ENCODE data around the gene COL15A1.

Gene COL15A1

DNA sequence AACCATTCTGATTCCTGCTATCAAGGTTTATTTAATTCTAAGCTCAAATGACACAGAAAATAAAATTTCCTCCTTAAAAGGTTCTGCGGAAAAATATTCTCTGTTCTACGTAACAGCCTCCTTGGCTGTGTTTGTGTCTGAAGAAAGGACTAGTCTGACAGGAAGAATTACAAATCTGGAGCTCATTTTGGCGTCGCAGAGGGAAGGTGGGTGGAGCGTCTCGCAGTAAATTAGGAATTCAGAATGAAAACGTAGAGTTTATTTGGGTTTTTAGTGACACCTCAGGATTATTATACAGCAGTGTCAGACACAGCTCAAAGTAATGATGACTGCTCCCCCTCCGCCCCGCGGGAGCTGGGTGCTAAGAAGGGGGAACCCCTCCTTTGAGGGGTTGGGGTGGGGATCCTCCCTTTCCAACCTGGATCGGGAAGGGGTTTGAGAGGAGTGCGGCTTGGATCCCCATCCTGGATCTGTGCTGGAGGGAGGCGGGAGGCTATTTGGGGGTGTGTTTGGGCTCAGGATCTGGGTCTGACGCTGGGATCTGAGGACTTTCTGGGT lies 160.3 kb downstream of the COL15A1 start:
- peak overlapping the region; percentile 50 for H3K4me3 ChIP-seq (replicated peaks; ENCODE audit: low read depth, low read length)
- TF ChIP-seq, protein P1, sequence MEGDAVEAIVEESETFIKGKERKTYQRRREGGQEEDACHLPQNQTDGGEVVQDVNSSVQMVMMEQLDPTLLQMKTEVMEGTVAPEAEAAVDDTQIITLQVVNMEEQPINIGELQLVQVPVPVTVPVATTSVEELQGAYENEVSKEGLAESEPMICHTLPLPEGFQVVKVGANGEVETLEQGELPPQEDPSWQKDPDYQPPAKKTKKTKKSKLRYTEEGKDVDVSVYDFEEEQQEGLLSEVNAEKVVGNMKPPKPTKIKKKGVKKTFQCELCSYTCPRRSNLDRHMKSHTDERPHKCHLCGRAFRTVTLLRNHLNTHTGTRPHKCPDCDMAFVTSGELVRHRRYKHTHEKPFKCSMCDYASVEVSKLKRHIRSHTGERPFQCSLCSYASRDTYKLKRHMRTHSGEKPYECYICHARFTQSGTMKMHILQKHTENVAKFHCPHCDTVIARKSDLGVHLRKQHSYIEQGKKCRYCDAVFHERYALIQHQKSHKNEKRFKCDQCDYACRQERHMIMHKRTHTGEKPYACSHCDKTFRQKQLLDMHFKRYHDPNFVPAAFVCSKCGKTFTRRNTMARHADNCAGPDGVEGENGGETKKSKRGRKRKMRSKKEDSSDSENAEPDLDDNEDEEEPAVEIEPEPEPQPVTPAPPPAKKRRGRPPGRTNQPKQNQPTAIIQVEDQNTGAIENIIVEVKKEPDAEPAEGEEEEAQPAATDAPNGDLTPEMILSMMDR (IDR thresholded peaks at IDR 0.05; ENCODE audit: low read depth, low read length, missing control alignments) = no peak
- no peak for DNase-seq (ENCODE audit: extremely low read depth, low read depth)

DNA sequence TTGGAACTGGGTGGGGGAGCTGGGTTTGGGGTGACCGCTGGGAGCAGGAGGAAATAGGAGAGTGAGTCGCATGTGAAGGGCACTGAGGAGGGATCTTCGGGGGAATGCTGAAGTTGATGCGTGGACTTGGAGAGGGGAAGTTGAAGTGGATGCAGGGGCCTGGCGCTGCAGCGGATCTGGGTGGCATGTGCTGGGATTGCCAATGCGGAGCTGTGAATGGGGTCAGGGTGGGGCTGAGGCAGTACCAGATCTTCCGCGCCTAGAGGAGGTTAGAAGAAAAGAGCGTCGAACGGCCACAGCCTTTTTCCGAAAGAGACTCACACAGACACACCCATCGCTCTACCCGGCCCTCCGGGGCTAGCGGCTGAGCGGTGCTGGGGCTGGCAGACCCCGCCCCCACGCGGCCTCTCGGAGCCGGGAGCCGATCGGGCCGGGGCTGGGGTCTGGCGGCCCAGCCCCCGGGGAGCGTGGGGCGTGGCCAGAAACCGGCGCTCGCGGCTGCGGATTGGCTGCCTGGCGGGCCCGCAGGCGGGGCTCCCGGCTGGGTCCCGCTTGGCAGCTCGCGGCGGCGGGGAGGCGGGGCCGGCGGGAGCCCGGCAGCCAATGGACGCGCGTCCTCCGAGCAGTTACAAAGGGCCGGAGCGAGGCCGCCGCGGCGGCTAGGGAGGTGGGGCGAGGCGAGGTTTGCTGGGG lies 160.9 kb downstream of the COL15A1 start, which contains the start of gene TGFBR1:
Gene TGFBR1, plus strand, starts transcription at position 655 of the 693 bp plus-strand sequence. CDS start 93 bp downstream, outside the sequence.
- peak; percentile 47 for DNase-seq (ENCODE audit: extremely low read depth, low read depth)
- TF ChIP-seq, protein P1 (IDR thresholded peaks at IDR 0.05; ENCODE audit: low read depth, low read length, missing control alignments) = no peak
- H3K4me3 ChIP-seq (replicated peaks; ENCODE audit: low read depth, low read length) = peak within 1 kb of the TSS; percentile 58

DNA sequence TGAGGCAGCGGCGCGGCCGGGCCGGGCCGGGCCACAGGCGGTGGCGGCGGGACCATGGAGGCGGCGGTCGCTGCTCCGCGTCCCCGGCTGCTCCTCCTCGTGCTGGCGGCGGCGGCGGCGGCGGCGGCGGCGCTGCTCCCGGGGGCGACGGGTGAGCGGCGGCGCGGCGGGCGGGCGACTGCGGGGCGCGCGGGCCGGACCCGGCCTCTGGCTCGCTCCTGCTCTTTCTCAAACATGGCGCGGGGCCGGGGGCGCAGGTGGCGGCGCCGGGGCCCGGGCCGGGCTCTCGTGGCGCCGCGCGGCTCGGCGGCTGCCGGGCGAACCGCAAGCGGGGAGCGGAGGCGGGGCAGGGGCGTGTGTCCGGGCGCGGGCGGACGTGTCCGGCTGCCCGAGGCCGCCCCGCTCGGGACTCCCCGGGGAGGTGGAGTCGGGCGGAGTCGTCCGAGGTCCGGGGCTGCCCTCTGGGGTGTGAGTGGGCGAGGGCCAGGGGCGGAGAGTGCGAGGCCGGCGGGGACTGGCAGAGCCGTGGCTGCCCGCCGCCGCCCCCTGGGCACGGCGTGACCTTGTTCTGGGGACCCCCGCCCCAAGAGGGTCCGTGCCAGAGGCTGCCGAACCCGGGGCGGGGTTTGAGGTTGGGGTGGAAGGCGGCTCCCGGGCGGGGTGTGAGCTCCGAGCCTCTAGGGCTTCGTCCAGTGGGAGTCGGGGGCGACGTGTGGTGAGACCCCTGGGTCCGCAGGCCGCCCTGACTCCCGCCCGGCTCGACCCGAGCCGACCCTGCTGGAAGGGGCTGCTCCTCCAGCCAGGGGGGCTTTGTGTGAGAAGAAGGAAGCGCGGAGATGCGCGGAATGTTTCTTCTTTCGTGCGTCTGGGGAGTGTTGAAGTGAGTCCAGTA lies 161.7 kb downstream of the COL15A1 start:
- TF ChIP-seq, protein P1 (IDR thresholded peaks at IDR 0.05; ENCODE audit: low read depth, low read length, missing control alignments) = no peak
- DNase-seq (ENCODE audit: extremely low read depth, low read depth) = no peak
- peak overlapping the region; percentile 58 for H3K4me3 ChIP-seq (replicated peaks; ENCODE audit: low read depth, low read length)

DNA sequence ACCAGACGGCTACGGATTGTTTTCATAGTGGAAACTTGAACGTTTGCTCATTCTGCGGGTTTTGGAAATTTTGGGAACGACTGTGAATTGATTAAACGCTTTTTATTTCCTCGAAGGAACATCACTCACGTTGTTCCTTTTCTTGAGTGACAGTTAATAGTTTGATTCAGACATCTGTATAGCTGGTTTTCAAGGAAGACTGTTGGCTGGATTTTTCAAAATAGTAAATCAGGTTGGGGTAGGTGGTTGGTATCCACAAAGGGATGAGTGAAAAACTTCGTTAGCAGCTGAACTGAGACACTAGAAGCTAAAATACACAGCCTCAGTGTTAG lies 162.3 kb downstream of the COL15A1 start:
- TF ChIP-seq, protein P1 (IDR thresholded peaks at IDR 0.05; ENCODE audit: low read depth, low read length, missing control alignments) = no peak
- H3K4me3 ChIP-seq (replicated peaks; ENCODE audit: low read depth, low read length) = peak overlapping the region; percentile 58
- no peak for DNase-seq (ENCODE audit: extremely low read depth, low read depth)

DNA sequence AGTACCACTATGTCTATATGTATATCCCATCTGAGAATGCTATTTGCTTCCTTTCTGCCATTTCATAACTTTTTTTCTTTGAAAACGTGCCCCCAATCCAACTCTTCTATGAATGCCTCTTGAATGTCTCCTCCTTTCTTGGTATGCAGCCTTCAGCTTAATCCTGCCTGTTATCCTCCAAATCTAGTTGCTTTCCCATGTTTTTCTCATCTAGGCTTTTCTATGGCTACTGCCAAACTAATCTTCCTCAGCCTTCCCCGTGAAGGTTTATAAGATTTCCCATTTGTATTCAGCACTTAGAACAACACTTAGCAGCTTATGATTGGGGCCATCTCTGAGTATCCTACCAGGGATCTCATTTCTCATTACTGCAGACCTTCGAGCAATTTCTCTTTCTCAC lies 163.7 kb downstream of the COL15A1 start:
- TF ChIP-seq, protein P1 (IDR thresholded peaks at IDR 0.05; ENCODE audit: low read depth, low read length, missing control alignments) = no peak
- DNase-seq (ENCODE audit: extremely low read depth, low read depth) = no peak
- no peak overlapping the region for H3K4me3 ChIP-seq (replicated peaks; ENCODE audit: low read depth, low read length)

DNA sequence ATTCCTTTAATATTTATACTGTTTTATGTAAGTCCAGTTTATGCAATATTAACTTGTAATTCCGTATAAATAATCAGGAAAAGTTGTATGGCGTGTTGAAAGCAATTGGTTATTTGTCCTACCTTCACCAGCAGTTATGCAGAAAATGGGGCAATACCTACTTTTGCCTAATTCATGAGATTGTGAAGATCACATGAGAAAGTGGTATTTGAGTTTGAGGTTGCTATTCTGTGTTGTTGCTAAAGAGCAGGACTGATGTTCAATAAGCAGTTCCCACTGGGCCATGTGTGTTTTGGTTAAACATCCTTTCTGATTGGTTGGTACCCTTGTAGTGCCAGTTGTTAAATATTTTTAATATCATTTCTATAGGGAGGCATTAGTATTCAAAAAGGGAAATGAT lies 164.4 kb downstream of the COL15A1 start:
- TF ChIP-seq, protein P1 (IDR thresholded peaks at IDR 0.05; ENCODE audit: low read depth, low read length, missing control alignments) = no peak
- DNase-seq (ENCODE audit: extremely low read depth, low read depth) = no peak
- no peak overlapping the region for H3K4me3 ChIP-seq (replicated peaks; ENCODE audit: low read depth, low read length)
